HepG2 (cell line): ENCODE measurements around the gene E2F3. TPM values are rescaled to one million over a fixed set of nuclear protein-coding genes. Genes with fewer than 3 reads are reported as not detected.

ENCODE experiments used
- CBX2 ChIP-seq, 2 experiments: fragments of 200-600 bp in 1 of 2; sonication (generic); formaldehyde crosslinking in 1 of 2; IDR thresholded peaks; 2 replicates each; pipeline versions ENCODE4 v1.7.0 to v1.8.1; 2018 to 2022; ENCODE audit warnings: low read depth in 2 of 2, low read length in 1 of 2, mild to moderate bottlenecking in 1 of 2, missing genetic modification reagents in 1 of 2
- CENPT ChIP-seq: sonication (generic); formaldehyde crosslinking; IDR thresholded peaks from 2 replicates; pipeline ENCODE4 v1.8.0; 2022; ENCODE audit warnings: low read depth, mild to moderate bottlenecking, moderate library complexity, missing genetic modification reagents
- HMGXB4 ChIP-seq, 2 experiments: sonication (generic) in 1 of 2; formaldehyde crosslinking in 1 of 2; IDR thresholded peaks; 2 replicates each; pipeline versions ENCODE4 v1.4.0 to v1.6.1; 2018 to 2020; ENCODE audit warnings: missing genetic modification reagents in 2 of 2, borderline replicate concordance in 1 of 2, low read depth in 1 of 2, mild to moderate bottlenecking in 1 of 2, missing biosample characterization in 1 of 2
- MLLT10 ChIP-seq: sonication (generic); formaldehyde crosslinking; IDR thresholded peaks from 2 replicates; pipeline ENCODE4 v1.4.0; 2020; ENCODE audit warnings: missing genetic modification reagents
- MXD4 ChIP-seq: IDR thresholded peaks from 2 replicates; pipeline ENCODE4 v1.6.1; 2016; ENCODE audit warnings: mild to moderate bottlenecking, missing biosample characterization, missing genetic modification reagents
- SNAI1 ChIP-seq: sonication (generic); formaldehyde crosslinking; IDR thresholded peaks from 2 replicates; pipeline ENCODE4 v1.5.0; 2020; ENCODE audit warnings: mild to moderate bottlenecking, missing genetic modification reagents, borderline replicate concordance
- SRSF1 ChIP-seq: fragments of 200-400 bp; formaldehyde crosslinking; optimal IDR thresholded peaks from 2 replicates; pipeline ENCODE3; 2017; ENCODE audit warnings: mild to moderate bottlenecking, low read depth, low read length, moderate library complexity
- TOPORS ChIP-seq: sonication (generic); formaldehyde crosslinking; IDR thresholded peaks from 2 replicates; pipeline ENCODE4 v1.8.0; 2023; ENCODE audit warnings: mild to moderate bottlenecking, missing genetic modification reagents
- ZBTB14 ChIP-seq: sonication (generic); formaldehyde crosslinking; IDR thresholded peaks from 2 replicates; pipeline ENCODE4 v1.4.0; 2020; ENCODE audit warnings: missing genetic modification reagents
- ZNF235 ChIP-seq: sonication (generic); formaldehyde crosslinking; IDR thresholded peaks from 2 replicates; pipeline ENCODE4 v1.8.1; 2023; ENCODE audit warnings: mild to moderate bottlenecking, missing genetic modification reagents, borderline replicate concordance
- ZNF563 ChIP-seq: sonication (generic); formaldehyde crosslinking; IDR thresholded peaks from 2 replicates; pipeline ENCODE4 v1.8.0; 2022; ENCODE audit warnings: mild to moderate bottlenecking, moderate library complexity, missing genetic modification reagents
- ZNF589 ChIP-seq: sonication (generic); formaldehyde crosslinking; conservative IDR thresholded peaks from 2 replicates; pipeline ENCODE4 v1.8.0; 2022; ENCODE audit warnings: mild to moderate bottlenecking, moderate library complexity, missing genetic modification reagents
- polyA plus RNA-seq, 8 experiments: library from polyadenylated mRNA; depleted of rRNA in 3 of 8; stranded (reverse) in 7 of 8; unstranded in 1 of 8; fragments of >200 nt; fragmentation: Illumina TruSeq in 4 of 8; extraction: Trizol in 4 of 8; gene quantifications; 2 replicates each; pipeline versions ENCODE4 v1.2.1 to v1.2.3, GENCODE V29; 2011 to 2016; ENCODE audit warnings: low read depth in 4 of 8, missing spikeins in 1 of 8, mixed read lengths in 1 of 8; ENCODE audit not compliant: insufficient read depth in 1 of 8
- total RNA-seq, 5 experiments: library from RNA; depleted of rRNA; stranded (reverse); fragments of >200 nt; fragmentation: Illumina TruSeq; extraction: Trizol; gene quantifications; 2 replicates each; pipeline ENCODE4 v1.2.3, GENCODE V29; 2016; ENCODE audit warnings: low read depth in 1 of 5
- TF ChIP-seq, protein P1 (sequence below): sonication (generic); formaldehyde crosslinking; IDR thresholded peaks from 2 replicates; pipeline ENCODE4 v1.5.0; 2020; ENCODE audit warnings: mild to moderate bottlenecking, missing genetic modification reagents, borderline replicate concordance

E2F3 gene
- total and polyA plus RNA-seq, 2 of the 13 experiments (the other 11 are each of a cell fraction or from before 2014, with no cell fraction given), result 8.5 to 12.7 TPM

DNA sequence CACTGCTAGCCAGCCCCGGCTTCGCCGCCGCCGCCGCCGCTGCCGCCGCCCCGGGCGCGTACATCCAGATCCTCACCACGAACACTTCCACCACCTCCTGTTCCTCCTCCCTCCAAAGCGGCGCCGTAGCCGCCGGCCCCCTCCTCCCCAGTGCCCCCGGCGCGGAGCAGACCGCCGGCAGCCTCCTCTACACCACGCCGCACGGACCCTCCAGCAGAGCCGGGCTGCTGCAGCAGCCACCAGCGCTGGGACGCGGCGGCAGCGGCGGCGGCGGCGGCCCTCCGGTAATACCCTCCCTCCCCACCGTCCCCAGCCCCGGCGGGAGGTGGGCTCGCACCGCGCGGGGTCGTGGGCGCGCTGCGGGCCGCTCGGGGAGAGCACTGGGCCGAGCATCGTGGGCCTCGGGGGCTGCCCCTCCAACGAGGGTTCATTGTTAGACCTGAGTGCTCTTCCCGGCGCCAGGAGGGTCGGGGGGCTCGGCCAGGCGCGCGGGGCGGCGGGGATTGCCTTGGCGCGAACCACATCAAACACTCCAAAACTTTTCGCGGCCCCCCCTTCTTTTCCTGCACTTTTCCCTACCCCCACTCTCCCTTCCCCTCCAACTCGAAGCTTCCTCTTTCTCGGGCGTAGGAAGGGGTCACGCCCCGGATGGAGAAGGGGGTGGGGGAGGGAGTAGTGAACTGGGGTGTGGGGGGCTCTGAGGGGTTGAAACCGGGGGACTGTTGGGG, 827 bp downstream of the E2F3 start (continued):
- TF ChIP-seq CBX2 (IDR thresholded peaks at IDR 0.05; ENCODE audit: low read depth, low read length) (no peak), CBX2 (CRISPR knock-in tag; IDR thresholded peaks at IDR 0.05; ENCODE audit: low read depth) (no peak), HMGXB4 (CRISPR knock-in tag; IDR thresholded peaks at IDR 0.05; ENCODE audit: borderline replicate concordance in 1 of 2, low read depth in 1 of 2) (peak in 1 of 2 experiments; percentile 20; a peak in 1 of 4 replicates), MXD4 (CRISPR knock-in tag) (no peak), ZNF235 (CRISPR knock-in tag) (no peak), TOPORS (CRISPR knock-in tag) (no peak), ZNF563 (CRISPR knock-in tag) (no peak), MLLT10 (no peak), SNAI1 (CRISPR knock-in tag) (no peak), ZBTB14 (CRISPR knock-in tag) (no peak), SRSF1 (no peak), CENPT (CRISPR knock-in tag) (no peak), ZNF589 (CRISPR knock-in tag) (peak; percentile 14; the same call in 1 of the 2 replicates)
- TF ChIP-seq, protein P1, sequence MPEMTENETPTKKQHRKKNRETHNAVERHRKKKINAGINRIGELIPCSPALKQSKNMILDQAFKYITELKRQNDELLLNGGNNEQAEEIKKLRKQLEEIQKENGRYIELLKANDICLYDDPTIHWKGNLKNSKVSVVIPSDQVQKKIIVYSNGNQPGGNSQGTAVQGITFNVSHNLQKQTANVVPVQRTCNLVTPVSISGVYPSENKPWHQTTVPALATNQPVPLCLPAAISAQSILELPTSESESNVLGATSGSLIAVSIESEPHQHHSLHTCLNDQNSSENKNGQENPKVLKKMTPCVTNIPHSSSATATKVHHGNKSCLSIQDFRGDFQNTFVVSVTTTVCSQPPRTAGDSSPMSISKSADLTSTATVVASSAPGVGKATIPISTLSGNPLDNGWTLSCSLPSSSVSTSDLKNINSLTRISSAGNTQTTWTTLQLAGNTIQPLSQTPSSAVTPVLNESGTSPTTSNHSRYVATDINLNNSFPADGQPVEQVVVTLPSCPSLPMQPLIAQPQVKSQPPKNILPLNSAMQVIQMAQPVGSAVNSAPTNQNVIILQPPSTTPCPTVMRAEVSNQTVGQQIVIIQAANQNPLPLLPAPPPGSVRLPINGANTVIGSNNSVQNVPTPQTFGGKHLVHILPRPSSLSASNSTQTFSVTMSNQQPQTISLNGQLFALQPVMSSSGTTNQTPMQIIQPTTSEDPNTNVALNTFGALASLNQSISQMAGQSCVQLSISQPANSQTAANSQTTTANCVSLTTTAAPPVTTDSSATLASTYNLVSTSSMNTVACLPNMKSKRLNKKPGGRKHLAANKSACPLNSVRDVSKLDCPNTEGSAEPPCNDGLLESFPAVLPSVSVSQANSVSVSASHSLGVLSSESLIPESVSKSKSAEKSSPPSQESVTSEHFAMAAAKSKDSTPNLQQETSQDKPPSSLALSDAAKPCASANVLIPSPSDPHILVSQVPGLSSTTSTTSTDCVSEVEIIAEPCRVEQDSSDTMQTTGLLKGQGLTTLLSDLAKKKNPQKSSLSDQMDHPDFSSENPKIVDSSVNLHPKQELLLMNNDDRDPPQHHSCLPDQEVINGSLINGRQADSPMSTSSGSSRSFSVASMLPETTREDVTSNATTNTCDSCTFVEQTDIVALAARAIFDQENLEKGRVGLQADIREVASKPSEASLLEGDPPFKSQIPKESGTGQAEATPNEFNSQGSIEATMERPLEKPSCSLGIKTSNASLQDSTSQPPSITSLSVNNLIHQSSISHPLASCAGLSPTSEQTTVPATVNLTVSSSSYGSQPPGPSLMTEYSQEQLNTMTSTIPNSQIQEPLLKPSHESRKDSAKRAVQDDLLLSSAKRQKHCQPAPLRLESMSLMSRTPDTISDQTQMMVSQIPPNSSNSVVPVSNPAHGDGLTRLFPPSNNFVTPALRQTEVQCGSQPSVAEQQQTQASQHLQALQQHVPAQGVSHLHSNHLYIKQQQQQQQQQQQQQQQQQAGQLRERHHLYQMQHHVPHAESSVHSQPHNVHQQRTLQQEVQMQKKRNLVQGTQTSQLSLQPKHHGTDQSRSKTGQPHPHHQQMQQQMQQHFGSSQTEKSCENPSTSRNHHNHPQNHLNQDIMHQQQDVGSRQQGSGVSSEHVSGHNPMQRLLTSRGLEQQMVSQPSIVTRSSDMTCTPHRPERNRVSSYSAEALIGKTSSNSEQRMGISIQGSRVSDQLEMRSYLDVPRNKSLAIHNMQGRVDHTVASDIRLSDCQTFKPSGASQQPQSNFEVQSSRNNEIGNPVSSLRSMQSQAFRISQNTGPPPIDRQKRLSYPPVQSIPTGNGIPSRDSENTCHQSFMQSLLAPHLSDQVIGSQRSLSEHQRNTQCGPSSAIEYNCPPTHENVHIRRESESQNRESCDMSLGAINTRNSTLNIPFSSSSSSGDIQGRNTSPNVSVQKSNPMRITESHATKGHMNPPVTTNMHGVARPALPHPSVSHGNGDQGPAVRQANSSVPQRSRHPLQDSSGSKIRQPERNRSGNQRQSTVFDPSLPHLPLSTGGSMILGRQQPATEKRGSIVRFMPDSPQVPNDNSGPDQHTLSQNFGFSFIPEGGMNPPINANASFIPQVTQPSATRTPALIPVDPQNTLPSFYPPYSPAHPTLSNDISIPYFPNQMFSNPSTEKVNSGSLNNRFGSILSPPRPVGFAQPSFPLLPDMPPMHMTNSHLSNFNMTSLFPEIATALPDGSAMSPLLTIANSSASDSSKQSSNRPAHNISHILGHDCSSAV (CRISPR knock-in tag), result no peak
